Right ventricle myocardium superior (tissue), 1 donor: Measurements from ENCODE around the gene GTPBP6. TPM values are rescaled to one million over a fixed set of nuclear protein-coding genes. Genes with fewer than 3 reads are reported as not detected.
"Not testable (repeated sequence)": the region's sequence is repeated elsewhere in the genome, so short reads cannot be mapped to it uniquely, and the experiment has no call there.

Experiments
- ATAC-seq: fragments of 200-7000 bp; cut with Tn5 transposase; one replicate; pipeline ENCODE4 v1.9.1; 2020; ENCODE audit warnings: mild to moderate bottlenecking; ENCODE audit not compliant: poor library complexity
- DNase-seq: peaks from one replicate; pipeline ENCODE4 v3.0.0-alpha.2; 2020
- intact Hi-C: fragments of 100-400 bp; cut with DNase I; formaldehyde crosslinking; loops from one replicate; pipeline ENCODE4 v1.11.2; 2022
- total RNA-seq: library from RNA; stranded (reverse); fragmentation: NEBNext Ultra II Directional; extraction: Animal tissue kit (Norgen Biotek cat#: 25700); gene quantifications from one replicate; pipeline ENCODE4 v1.2.1, GENCODE V29; 2021
- donor health status: DM: no; HTN: yes; CAD: no; lungs with severe emphysema.

The GTPBP6 gene
- total RNA-seq, 1 donor from 2014 or later = 50.8 TPM

- peak; percentile 20 for DNase-seq
- intact Hi-C loops = no loop called here
These were observed 7.9 kb downstream of the GTPBP6 start for GRCh38 chrX:310621-311155.

GRCh38 chrX:308821-309520, 9.6 kb downstream of the GTPBP6 start:
- intact Hi-C loops = no loop called here
- peak; percentile 29 for DNase-seq
- ATAC-seq = no peak

More at GRCh38 chrX:310621-311155, 7.9 kb downstream of the GTPBP6 start:
- no peak for ATAC-seq

DNA sequence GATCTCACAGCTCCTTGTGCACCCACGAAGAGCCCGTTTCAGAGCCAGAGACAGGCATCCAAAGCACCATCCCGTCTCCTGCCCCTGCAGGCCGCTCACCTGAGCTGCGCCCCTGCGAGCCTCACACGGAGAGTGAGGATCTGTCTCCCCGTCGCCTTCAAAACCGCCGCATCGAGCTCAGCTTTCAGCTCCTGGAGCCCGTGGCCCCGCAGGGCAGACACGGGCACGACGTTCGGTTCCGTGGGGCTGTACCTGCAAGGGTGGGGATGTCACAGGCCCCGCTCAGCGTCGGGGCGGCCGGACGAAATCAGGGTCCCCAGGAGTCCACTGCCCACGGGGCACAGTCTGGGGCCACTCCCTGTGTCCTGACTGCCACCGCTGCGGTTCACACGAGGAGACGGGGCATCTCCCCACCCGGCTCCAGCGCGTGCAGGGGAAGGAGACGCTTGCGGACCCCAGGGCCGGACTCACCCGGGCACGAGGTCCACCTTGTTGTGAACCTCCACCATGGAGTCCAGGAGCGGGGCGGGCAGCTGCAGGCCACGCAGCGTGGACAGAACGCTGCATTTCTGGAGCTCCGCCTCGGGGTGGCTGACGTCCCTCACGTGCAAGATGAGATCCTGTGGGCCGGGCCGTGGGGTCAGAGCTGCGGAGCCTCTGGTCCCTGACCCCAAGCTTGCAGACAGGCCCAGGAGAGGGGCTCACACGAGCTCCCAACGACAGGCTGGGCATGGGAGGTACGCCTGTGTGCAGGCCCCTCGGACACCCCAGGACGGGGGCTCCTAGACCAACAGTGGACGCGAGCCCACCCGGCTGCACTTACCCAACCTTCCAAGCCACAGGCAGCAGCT, 11.1 kb downstream of the GTPBP6 start:
- ATAC-seq = no peak
- intact Hi-C loops = no loop called here
- DNase-seq = peak; percentile 39

- intact Hi-C loops, DNase-seq, ATAC-seq: not testable (repeated sequence)
These were observed 11.9 kb downstream of the GTPBP6 start for GRCh38 chrX:306614-307251.

DNA sequence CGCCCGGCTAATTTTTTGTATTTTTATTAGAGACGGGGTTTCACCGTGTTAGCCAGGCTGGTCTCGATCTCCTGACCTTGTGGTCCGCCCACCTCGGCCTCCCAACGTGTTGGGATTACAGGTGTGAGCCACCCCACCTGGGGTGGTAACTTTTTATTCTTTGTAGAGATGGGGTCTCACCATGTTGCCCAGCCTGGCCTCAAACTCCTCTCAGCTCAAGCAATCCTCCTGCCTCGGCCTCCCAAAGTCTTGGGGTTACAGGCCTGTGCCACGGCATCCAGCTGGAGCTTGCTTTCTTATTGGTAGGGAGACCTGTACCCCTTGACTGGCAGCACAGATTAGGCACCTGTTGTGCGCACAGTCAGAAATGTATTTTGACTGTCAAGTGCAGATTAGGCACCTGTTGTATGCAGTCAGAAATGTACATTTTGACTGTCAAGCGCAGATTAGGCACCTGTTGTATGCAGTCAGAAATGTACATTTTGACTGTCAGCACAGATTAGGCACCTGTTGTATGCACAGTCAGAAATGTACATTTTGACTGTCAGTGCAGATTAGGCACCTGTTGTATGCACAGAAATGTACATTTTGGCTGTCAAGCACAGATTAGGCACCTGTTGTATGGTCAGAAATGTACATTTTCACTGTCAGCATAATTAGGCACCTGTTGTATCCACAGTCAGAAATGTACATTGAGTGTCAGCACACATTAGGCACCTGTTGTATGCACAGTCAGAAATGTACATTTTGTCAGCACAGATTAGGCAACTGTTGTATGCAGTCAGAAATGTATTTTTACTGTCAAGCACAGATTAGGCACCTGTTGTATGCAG, 12.6 kb downstream of the GTPBP6 start:
- ATAC-seq, intact Hi-C loops: not testable (repeated sequence)
- peak; percentile 17 for DNase-seq

- DNase-seq = peak; percentile 31
- intact Hi-C loops = no loop called here
- no peak for ATAC-seq
These were observed 15.6 kb downstream of the GTPBP6 start for GRCh38 chrX:302975-303374.

- ATAC-seq (no peak), DNase-seq (no peak)
- intact Hi-C loops = no loop called here
These were observed 18.3 kb downstream of the GTPBP6 start for GRCh38 chrX:300334-300733.

DNA sequence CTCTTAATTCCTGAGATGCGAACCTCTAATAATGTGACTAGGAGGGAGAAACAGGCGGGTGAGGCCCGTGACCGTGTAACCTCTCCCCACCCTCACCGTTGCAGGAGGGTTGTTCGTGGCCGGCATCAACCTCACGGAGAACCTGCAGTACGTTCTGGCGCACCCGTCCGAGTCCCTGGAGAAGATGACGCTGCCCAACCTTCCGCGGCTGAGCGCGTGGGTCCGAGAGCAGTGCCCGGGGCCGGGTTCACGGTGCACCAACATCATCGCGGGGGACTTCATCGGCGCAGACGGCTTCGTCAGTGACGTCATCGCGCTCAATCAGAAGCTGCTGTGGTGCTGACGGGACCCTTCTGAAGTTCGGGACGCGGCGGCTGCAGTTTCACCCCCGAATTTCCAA, 19.6 kb downstream of the GTPBP6 start:
- ATAC-seq (no peak), DNase-seq (peak; percentile 26)
- intact Hi-C loops = no loop called here

- no peak for ATAC-seq
- DNase-seq = peak; percentile 28
- intact Hi-C loops = no loop called here
These were observed 23.5 kb downstream of the GTPBP6 start for GRCh38 chrX:295136-295535.

DNA sequence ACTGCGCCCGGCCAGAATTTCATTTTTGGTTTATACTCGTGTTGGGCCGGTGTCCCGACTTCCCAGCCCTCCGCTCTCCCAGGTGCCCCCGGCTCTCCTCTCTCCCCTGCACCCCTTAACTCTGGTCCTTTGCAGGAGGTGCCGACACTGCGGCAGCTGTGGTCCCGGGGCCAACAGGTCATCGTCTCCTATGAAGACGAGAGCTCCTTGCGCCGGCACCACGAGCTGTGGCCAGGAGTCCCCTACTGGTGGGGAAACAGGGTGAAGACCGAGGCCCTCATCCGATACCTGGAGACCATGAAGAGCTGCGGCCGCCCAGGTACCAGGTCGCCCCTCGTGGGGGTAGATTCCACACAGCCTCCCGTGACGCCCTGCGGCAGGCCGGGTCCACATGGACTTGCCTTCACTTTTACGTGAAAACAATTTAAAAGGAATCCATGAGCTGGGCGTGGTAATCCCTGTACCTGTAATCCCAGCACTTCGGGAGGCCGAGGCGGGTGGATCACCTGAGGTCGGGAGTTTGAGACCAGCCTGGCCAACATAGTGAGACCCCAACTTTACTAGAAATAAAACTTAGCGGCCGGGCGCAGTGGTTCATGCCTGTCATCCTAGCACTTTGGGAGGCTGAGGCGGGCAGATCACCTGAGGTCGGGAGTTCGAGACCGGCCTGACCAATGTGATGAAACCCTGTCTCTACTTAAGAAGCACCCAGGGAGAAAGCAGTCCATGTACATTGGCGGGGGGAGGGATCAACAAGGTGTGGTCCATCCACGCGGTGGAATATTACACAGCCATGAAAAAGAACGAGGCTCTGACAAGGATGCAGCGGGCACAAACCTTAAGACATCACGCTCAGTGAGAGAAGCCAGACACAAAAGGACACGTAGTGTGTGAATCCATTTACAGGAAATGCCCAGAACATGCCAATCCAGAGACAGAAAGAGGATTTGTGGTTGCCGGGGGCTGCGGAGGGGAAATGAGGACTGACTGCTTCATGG, 25.4 kb downstream of the GTPBP6 start:
- DNase-seq (peak; percentile 28), ATAC-seq (no peak)
- intact Hi-C loops = no loop called here

DNA sequence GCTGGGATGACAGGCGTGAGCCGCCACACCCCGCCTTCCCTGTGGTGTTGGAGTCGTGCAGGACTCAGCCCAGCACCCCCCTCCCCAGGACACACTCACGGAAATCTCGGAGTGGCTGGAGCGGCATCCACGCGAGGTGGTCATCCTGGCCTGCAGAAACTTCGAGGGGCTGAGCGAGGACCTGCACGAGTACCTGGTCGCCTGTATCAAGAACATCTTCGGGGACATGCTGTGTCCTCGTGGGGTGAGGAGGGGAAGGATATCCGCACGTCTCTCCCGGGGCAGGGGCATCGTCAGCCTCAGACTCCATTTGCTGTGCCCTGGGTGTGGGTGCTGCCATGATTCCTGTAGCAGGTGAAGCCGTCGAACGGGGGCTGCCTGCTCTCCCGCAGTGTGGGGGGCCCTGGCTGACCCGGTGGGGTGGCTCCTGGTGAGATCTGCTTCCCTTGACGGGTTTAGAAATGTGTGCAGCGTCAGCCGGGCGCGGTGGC, 27.1 kb downstream of the GTPBP6 start:
- intact Hi-C loops = no loop called here
- DNase-seq (peak; percentile 31), ATAC-seq (no peak)

GRCh38 chrX:290476-291166, 28.0 kb downstream of the GTPBP6 start:
- DNase-seq (peak; percentile 33), ATAC-seq (no peak)
- intact Hi-C loops = no loop called here

DNA sequence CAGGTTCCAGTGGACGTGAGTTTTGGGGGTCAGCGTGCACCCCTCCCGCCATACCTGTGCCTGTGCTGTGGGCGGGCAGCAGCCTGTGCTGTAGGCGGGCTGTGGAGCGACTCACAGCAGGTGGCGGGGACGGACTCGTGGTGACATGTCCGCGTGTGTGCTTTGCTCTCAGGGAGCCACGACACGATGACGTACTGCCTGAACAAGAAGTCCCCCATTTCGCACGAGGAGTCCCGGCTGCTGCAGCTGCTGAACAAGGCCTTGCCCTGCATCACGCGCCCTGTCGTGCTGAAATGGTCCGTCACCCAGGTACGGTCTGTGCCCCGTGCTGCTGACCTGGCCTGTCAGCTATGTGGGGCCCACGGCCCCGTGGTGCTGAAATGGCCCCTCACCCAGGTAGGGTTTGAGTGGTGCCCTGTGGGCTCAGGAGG, 30.0 kb downstream of the GTPBP6 start:
- DNase-seq (peak; percentile 37), ATAC-seq (no peak)
- intact Hi-C loops = no loop called here

- intact Hi-C loops = no loop called here
- DNase-seq (peak; percentile 19), ATAC-seq (no peak)
These were observed 30.9 kb downstream of the GTPBP6 start for GRCh38 chrX:287670-288069.

GRCh38 chrX:285076-285677, 33.4 kb downstream of the GTPBP6 start:
- ATAC-seq (no peak), DNase-seq (peak; percentile 4)
- intact Hi-C loops = no loop called here
